Panc1 (cell line): ENCODE measurements around the gene ZP1.

ENCODE experiments used
- TCF7L2 ChIP-seq: IDR thresholded peaks from 2 replicates; pipeline ENCODE4 v1.6.1; 2011; ENCODE audit warnings: mild to moderate bottlenecking, low read depth, low read length, inconsistent platforms
- TF ChIP-seq, protein P1 (sequence below): fragments of 450-650 bp; IDR thresholded peaks from 2 replicates; pipeline ENCODE4 v1.5.1; 2017; ENCODE audit warnings: mild to moderate bottlenecking
- TF ChIP-seq, protein P2 (sequence below), 2 experiments: IDR thresholded peaks; 2 replicates each; pipeline ENCODE4 v1.6.1; 2011 to 2012; ENCODE audit warnings: low read depth in 2 of 2, control low read depth in 1 of 2, low read length in 1 of 2, mild to moderate bottlenecking in 1 of 2, moderate library complexity in 1 of 2; ENCODE audit not compliant: insufficient read depth in 1 of 2

DNA sequence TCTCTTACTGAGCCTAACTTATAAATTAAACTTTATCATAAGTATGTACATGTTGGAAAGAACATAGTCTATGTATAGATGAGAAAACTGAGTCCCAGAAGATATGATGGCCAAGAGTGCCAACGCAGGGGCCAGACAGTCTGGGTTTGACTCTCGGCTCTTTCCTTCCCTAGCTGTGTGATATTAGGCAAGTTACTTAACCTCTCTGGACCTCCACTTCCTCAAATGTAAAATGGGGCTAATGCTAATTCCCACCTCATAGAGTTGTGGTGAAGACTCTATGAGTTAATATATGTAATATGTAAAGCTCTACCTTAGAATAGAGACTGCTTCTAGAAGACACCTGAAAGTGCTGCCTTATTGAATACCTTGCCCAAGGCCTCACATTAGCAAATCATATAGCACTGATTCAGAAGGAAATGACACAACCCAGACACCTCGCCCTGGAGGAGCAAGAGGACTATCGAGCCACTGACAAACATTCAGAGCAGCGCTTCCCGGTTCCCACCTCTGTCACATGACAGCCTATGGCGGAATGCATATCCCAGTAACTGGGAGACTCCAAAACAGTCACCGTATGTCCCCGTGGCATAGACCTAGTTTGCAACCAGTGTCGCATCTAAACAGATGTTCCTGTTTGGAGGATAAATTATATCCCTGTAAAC, 36.7 kb upstream of the ZP1 start:
- TF ChIP-seq, protein P1, sequence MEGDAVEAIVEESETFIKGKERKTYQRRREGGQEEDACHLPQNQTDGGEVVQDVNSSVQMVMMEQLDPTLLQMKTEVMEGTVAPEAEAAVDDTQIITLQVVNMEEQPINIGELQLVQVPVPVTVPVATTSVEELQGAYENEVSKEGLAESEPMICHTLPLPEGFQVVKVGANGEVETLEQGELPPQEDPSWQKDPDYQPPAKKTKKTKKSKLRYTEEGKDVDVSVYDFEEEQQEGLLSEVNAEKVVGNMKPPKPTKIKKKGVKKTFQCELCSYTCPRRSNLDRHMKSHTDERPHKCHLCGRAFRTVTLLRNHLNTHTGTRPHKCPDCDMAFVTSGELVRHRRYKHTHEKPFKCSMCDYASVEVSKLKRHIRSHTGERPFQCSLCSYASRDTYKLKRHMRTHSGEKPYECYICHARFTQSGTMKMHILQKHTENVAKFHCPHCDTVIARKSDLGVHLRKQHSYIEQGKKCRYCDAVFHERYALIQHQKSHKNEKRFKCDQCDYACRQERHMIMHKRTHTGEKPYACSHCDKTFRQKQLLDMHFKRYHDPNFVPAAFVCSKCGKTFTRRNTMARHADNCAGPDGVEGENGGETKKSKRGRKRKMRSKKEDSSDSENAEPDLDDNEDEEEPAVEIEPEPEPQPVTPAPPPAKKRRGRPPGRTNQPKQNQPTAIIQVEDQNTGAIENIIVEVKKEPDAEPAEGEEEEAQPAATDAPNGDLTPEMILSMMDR: no peak
- TF ChIP-seq TCF7L2: no peak
- TF ChIP-seq, protein P2, sequence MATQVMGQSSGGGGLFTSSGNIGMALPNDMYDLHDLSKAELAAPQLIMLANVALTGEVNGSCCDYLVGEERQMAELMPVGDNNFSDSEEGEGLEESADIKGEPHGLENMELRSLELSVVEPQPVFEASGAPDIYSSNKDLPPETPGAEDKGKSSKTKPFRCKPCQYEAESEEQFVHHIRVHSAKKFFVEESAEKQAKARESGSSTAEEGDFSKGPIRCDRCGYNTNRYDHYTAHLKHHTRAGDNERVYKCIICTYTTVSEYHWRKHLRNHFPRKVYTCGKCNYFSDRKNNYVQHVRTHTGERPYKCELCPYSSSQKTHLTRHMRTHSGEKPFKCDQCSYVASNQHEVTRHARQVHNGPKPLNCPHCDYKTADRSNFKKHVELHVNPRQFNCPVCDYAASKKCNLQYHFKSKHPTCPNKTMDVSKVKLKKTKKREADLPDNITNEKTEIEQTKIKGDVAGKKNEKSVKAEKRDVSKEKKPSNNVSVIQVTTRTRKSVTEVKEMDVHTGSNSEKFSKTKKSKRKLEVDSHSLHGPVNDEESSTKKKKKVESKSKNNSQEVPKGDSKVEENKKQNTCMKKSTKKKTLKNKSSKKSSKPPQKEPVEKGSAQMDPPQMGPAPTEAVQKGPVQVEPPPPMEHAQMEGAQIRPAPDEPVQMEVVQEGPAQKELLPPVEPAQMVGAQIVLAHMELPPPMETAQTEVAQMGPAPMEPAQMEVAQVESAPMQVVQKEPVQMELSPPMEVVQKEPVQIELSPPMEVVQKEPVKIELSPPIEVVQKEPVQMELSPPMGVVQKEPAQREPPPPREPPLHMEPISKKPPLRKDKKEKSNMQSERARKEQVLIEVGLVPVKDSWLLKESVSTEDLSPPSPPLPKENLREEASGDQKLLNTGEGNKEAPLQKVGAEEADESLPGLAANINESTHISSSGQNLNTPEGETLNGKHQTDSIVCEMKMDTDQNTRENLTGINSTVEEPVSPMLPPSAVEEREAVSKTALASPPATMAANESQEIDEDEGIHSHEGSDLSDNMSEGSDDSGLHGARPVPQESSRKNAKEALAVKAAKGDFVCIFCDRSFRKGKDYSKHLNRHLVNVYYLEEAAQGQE (IDR thresholded peaks at IDR 0.05; ENCODE audit: insufficient read depth in 1 of 2, low read depth in 2 of 2, low read length in 1 of 2): no peak
